Measurements from ENCODE around the gene ZFYVE9. TPM values are rescaled to one million over a fixed set of nuclear protein-coding genes. Genes with fewer than 3 reads are reported as not detected.
"Not testable (repeated sequence)": the region's sequence is repeated elsewhere in the genome, so short reads cannot be mapped to it uniquely, and the experiment has no call there.

Gene ZFYVE9
- polyA plus RNA-seq (2013, experiment 1 of 2; ENCODE audit: insufficient read length), result 16.1 TPM
- 18.5 TPM for polyA plus RNA-seq (2013, experiment 2 of 2; ENCODE audit: insufficient read length)

DNA sequence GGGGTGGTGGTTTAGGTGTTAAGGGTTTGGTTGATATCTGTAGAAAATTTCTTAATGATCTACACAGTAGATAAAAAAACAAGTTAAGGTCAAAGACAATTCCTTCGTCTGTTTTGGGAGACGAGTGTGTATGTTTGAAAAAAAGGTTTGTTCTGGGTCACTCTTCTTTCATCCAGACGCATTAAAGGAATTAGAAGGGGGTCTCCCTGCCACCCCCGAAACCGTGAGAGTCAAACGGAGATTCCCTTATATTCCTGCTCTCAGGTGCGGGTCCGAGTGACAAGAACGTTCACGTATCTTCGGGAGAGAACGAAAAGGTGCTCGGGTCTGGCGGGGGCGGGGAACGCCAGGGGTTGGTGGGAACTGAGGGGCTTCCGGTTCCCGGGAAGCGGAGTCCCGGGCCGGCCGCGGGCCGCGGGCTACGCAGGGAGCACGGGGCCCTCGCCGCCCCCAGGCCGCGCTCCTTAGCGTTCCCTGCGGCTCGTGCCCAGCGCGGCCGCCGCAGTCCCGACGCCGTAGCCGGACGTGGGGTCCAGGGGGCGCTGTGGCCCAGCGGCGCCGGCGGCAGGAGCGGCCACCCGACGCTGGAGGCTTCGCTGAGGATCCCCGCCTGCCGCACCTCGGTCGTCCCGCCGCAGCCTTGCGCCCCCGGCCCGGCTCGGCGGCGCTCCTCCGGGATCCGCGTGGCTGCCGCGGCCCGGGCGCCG lies at the start of gene ZFYVE9:
Gene ZFYVE9, plus strand, starts transcription at position 577 of the 707 bp plus-strand sequence. CDS start 91,118 bp downstream, outside the sequence.
- DNase-seq, result peak; percentile 85

DNA sequence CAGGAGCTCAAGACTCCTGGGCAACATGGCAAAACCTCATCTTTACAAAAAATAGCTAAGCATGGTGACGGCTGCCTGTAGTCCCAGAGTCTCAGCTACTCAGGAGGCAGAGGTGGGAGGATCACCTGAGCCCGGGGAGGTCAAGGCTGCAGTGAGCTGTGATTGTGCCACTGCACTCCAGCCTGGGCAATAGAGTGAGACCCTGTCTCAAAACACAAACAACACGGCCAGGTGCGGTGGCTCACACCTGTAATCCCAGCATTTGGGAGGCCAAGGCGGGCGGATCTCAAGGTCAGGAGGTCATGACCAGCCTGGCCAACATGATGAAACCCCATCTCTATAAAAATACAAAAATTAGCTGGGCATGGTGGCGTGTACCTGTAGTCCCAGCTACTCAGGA lies 47.6 kb upstream of the ZFYVE9 start:
- not testable (repeated sequence) for DNase-seq

- no peak for DNase-seq
Observed at GRCh38 chr1:52096216-52096615, 45.7 kb upstream of the ZFYVE9 start.

- no peak for DNase-seq
Observed at GRCh38 chr1:52098139-52098871, 43.6 kb upstream of the ZFYVE9 start.

DNA sequence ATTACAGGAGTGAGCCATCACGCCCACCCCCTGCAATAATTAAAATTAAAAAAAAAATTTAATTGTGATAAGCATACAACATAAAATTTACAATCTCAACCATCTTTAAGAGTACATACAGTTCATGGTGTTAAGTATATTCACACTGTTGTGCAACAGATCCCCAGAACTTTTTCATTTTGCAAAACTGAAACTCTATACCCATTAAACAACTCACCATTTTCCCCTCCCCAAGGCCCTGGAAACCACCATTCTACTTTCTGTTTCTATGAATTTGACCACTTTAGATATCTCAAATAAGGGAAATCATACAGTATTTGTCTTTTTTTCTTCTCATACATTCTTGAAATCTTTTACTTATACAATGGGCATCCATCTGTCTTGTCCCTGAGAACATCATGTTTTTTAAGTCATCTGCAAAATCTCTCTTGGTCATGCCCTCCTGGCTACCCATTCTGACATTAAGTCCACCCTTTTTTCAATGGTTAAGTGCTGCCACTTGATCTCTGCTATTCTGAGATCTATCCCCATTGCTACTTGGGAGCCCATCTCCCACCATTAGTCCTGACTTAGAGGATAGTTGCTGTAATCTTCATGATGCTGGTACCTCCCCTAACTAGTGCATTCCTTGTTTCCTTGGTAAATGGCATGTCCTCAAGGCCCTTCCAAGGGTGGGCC lies 39.4 kb upstream of the ZFYVE9 start:
- DNase-seq, result no peak

DNA sequence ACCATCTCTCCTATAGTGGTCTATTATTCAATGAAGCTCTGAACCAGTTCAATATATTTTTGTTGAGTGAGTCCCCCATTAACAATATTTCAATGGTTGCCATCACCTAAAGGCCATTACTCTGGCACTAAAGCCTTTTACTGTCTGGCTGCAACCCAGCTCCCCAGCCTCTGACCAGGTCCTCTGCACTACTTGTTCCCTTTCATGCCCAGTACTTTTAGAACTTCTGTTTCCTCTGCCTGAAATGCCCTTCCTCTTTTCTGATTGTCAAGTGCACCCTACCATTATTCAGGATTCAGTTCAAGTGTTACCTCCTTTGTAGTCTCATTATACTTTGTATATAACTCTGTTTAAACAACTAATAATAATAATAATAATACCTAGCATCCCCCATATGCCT lies 30.4 kb upstream of the ZFYVE9 start:
- DNase-seq, result no peak

DNA sequence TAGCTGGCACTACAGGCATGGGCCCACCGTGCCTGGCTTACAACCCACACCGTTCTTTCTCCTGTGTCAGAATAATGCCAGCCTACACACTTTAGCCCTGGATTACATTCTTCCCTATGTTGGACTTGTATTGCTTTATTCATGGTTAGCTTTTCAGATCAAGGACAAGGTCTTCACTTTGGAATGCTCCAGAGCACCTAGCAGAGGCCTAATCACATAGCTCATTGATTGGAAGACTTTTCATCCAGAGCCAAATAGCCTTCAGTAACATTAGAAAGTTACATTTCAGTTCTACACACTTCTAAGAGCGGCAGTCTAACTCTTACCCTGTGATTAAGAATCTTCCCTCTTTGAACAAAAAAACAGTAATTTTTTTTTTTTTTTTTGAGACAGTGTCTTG lies 29.4 kb upstream of the ZFYVE9 start:
- no peak for DNase-seq

GRCh38 chr1:52119301-52120079 lies 22.4 kb upstream of the ZFYVE9 start:
- DNase-seq, result no peak

- no peak for DNase-seq
Observed at GRCh38 chr1:52122384-52122783, 19.5 kb upstream of the ZFYVE9 start.

DNA sequence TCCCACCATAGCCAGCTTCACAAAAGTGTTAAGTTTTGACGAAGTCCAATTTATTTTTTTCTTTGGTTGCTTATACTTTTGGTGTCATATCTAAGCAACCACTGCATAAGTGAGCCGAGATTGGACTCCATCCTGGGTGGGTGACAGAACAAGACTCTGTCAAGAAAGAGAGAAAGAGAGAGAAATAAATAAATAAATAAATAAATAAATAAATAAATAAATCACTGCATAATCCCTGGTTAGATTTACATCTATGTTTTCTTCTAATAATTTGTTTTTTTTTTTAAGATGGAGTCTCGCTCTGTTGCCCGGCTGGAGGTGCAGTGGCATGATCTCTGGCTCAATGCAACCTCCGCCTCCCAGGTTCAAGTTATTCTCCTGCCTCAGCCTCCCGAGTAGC lies 18.3 kb upstream of the ZFYVE9 start:
- no peak for DNase-seq

- DNase-seq, result no peak
Observed at GRCh38 chr1:52125736-52126359, 16.0 kb upstream of the ZFYVE9 start.

DNA sequence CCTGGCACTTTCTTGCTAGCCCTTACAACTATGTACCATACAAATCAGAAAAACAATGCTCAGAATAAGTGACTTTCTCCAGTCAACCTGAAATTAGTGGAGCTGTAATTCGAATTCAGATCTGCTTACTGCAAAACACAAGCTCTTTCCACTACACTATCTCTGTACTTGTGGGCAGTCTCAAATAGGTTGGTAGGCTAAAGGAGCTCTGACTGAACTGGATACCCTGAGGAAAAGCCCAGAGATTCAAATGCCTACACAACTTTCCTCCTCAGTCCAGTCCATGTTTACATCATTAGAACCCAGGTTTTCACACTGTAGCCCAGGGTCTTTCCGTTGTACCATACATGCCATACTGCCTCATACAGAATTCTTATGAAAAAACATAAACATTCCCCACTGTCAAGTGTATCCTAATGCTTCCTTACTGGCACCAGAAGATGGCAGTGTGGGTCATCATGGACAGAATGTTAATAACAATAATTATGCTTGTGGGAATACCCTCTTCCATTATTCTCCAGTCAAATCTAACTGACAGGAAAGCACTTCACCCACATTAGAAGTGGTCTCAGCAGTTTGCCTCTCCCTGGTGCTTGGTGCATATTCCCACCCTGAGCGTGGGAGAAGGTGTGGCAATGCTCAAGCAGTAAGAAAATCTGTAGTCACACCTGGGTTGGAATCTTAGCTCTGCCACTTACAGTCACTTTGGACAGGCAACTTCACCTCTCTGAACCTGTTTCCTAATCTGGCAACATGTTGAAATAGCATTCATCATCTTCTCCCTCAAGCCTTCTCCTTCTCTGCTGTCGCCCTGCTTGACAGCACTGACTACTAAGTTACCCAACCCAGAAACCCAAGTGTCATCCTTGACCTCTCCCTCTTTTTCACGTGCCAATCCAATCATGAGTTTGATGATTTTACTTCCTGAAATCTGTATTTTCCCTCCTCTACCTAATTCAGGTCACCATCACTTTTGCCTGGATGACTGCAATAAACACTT lies 14.4 kb upstream of the ZFYVE9 start:
- peak; percentile 72 for DNase-seq

DNA sequence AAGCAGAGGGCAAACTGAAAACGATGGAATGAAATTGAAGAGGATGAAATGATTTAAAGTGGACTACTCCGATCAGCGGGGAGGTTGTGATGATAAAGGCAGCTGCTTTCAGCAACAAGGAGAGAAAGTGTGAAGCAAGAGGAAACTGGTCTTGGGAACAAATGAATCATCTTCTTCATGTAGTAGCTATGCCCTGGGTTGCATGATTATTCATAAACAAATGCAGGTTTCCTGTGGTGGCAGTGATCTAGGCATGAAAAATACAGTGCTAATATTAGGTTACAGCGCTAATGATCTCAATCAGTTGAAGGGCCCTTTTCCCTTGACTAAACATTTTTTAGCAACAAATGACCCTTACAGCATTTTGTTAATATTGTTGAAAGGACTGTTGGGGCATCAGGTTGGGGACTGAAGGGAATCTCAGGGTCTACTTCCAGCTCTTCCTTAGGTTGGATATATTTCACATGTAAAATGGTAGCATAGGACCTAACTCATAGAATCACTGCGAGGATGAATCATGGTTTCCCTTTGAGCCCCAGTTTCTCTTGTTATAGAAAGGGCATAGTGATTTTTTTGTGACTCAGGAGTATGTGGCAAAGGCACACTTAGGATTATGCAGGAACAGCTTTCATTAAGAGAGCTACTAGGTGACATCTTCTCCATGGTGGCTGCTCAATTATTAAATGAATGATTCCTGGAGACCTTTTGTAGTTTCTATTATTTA lies 1.9 kb upstream of the ZFYVE9 start:
- peak; percentile 67 for DNase-seq

- DNase-seq, result no peak
Observed at GRCh38 chr1:52140633-52141512, 1.0 kb upstream of the ZFYVE9 start.

DNA sequence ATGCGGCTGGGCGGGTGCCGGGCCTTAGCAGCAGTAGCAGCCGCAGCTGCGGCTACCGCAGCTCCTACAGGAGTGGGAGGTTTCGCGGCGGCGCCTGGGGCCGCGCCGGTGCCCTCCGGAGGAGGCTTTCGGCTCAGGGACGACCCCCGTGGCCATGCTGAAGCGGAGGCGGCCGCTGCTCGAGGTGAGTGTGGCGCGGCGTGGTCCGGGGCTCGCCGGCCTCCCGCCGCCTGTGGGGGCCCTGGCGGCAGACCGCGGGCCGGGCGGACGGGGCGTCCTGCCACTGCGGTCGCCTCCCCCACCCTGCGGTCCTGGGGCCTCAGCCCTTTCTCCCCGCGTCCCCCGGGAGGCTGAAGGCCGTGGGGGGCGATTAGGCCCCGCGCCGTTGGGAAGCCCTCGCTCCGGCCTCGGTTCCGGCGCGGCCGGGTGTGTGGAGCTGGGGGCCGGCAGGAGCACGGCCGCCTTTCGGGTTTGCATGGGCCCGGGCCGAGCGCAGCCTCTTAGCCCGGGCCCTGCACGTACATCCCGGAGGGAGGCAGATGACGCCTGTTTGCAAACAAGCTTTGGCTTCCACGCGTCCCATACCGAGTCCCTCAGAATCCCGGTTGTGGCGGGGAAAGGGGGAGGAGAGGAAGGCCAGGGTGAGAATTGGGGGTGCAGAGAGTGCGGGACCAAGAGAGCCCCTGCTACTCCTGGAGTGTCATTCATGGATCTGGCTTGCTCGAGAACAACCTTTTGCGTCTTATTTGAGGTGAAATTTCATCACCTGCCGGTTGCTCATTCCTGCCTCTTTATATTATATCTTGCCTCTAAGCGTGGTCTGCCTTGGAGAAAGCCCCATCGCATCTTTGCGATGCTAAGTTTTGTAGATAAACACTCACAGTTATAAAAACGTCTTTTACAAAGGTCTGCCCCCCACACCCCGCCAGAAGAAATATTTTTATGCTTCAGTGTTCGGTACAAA lies 613 bp downstream of the ZFYVE9 start:
- peak; percentile 58 for DNase-seq

GRCh38 chr1:52145137-52145536 lies 3.2 kb downstream of the ZFYVE9 start:
- no peak for DNase-seq

DNA sequence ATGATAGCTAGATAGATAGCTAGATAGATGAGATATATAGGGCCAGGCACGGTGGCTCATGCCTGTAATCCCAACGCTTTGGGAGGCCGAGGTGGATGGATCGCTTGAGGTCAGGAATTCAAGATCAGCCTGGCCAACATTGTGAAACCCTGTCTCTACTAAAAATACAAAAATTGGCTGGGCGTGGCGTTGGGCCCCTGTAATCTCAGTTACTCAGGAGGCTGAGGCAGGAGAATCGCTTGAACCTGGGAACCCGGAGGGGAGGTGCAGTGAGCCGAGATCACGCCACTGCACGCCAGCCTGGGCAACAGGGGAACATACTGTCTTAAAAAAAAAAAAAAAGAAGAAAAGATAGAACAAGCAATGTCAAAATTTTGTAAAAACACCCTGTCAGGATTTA lies 8.6 kb downstream of the ZFYVE9 start:
- not testable (repeated sequence) for DNase-seq

GRCh38 chr1:52150946-52151345 lies 9.1 kb downstream of the ZFYVE9 start:
- DNase-seq, result no peak

Data from fibroblast of skin of scalp (primary cell).